Thymus (tissue), 14 donors: ENCODE results near the gene C16orf86. TPM values are rescaled to one million over a fixed set of nuclear protein-coding genes. Genes with fewer than 3 reads are reported as not detected.
A peak's percentile ranks its signal among the peaks of the same experiment; 100 is the strongest.

ENCODE experiments used
- DNase-seq, 9 donors: peaks; one replicate each; pipeline ENCODE4 v3.0.0-alpha.2; 2013; ENCODE audit warnings: low spot score in 9 of 9, low read depth in 6 of 9, missing footprints in 1 of 9
- H3K27ac ChIP-seq, 2 donors: one replicate each; pipeline ENCODE4 v1.5.1; 2013; ENCODE audit warnings: control low read depth in 1 of 2, low read depth in 1 of 2, low read length in 1 of 2, mild to moderate bottlenecking in 1 of 2, moderate library complexity in 1 of 2
- H3K27me3 ChIP-seq, 2 donors: one replicate each; pipeline ENCODE4 v1.5.1; 2013; ENCODE audit warnings: low read length in 1 of 2; ENCODE audit not compliant: control insufficient read depth in 2 of 2, insufficient read depth in 1 of 2
- H3K36me3 ChIP-seq, 2 donors: one replicate each; pipeline ENCODE4 v1.5.1; 2013; ENCODE audit warnings: low read length in 1 of 2, mild to moderate bottlenecking in 1 of 2, moderate library complexity in 1 of 2; ENCODE audit not compliant: control insufficient read depth in 2 of 2, insufficient read depth in 2 of 2
- H3K4me1 ChIP-seq, 2 donors: one replicate each; pipeline ENCODE4 v1.5.1; 2013; ENCODE audit warnings: low read length in 2 of 2; ENCODE audit not compliant: control insufficient read depth in 2 of 2, insufficient read depth in 2 of 2
- H3K4me3 ChIP-seq, 2 donors: one replicate each; pipeline ENCODE4 v1.5.1; 2013; ENCODE audit warnings: low read length in 2 of 2, control low read depth in 1 of 2, mild to moderate bottlenecking in 1 of 2
- H3K9me3 ChIP-seq, 2 donors: one replicate each; pipeline ENCODE4 v1.5.1; 2013; ENCODE audit warnings: low read length in 1 of 2, mild to moderate bottlenecking in 1 of 2; ENCODE audit not compliant: control insufficient read depth in 2 of 2, insufficient read depth in 1 of 2
- WGBS: extraction: QIAGEN DNeasy Blood & Tissue Kit; methylation state at CpG from one replicate; pipeline ENCODE4 v1.1.7; 2013; 5-methylcytosine and 5-hydroxymethylcytosine counted together
- long read RNA-seq, 10 donors: transcript quantifications; one replicate each; lab custom pipeline, GENCODE V29; 2026
- polyA plus RNA-seq: library from polyadenylated mRNA; stranded (reverse); fragments of 200-250 nt; gene quantifications from one replicate; pipeline ENCODE4 v1.2.3, GENCODE V29; 2013
- total RNA-seq: library from RNA; stranded (reverse); fragments of 120-200 nt; gene quantifications from one replicate; pipeline ENCODE4 v1.2.4, GENCODE V29; 2013
- donor health status: healthy.

Gene C16orf86, protein sequence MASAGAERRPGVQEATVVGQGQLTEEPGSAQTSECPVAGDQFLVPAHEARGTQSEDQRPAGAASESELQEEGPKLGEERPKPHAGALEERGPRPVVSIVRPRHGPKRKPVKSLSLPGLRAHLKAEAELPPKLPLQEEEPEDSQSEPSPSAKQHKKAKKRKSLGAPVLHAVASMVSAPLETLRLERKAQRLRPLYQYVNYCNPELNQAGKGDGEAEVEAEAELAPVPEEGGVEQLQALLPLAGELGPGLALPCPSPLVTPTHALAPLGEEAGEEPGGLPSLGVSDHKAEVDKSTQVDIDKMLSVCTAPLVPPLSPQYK
- total RNA-seq: 5.3 TPM
- polyA plus RNA-seq: 9.4 TPM
- long read RNA-seq, donor 1: 0 reads
- long read RNA-seq, donor 2: 0 reads
- long read RNA-seq, donor 3, partial matches to known transcripts: 0 of 2 reads
- long read RNA-seq, donor 3, other reads (novel, unspliced or antisense): 0 of 2 reads
- long read RNA-seq, donor 4: 0 reads
- long read RNA-seq, donor 5, partial matches to known transcripts: 0 of 2 reads
- long read RNA-seq, donor 5, other reads (novel, unspliced or antisense): 0 of 2 reads
- long read RNA-seq, donor 6, partial matches to known transcripts: 0 of 2 reads
- long read RNA-seq, donor 6, other reads (novel, unspliced or antisense): 0 of 2 reads
- long read RNA-seq, donor 7, partial matches to known transcripts: 0 of 1 reads
- long read RNA-seq, donor 7, other reads (novel, unspliced or antisense): 0 of 1 reads
- long read RNA-seq, donor 8: 0 reads
- long read RNA-seq, donor 9, partial matches to known transcripts: 0 of 1 reads
- long read RNA-seq, donor 9, other reads (novel, unspliced or antisense): 0 of 1 reads
- long read RNA-seq, donor 10, partial matches to known transcripts: 0 of 1 reads
- long read RNA-seq, donor 10, other reads (novel, unspliced or antisense): 0 of 1 reads

DNA sequence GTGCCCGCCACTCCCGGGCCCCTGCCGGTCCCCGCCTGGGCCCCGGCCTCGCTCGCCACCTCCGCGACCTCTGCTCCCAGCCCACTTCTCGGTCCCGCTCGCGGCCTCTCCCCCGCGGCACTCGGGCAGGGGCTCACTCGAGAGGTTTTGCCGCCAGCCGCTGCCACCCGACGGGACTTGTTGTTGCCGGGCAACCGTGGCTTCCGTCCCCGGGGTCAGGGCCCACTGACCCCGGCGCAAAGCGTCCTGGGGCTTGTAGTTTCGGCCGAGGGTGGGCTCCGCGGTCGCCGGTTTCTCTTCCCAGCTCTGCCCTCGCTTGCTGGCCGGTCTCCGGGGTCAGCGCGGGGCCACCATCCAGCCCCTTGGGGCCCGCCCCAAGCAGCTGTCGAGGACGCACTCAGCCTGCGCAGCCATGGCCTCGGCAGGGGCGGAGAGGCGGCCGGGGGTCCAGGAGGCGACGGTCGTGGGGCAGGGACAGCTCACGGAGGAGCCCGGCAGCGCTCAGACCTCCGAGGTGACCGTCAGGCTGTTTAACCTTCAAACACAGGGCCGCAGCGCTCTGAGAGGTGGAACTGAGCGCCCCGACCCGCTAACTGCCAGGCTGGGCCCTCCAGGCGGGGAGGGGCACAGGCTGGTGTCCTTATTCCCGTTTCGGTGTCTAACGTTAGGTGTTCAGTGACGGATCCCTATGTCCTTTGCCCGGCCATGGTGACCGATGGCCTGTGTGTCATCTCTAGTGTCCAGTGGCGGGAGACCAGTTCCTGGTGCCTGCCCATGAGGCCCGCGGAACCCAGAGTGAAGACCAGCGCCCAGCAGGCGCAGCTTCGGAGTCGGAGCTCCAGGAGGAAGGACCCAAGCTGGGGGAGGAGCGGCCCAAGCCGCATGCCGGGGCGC, at the start of gene C16orf86, which contains the start of gene ENKD1:
Gene C16orf86, plus strand, starts transcription at position 256 of the 894 bp plus-strand sequence. Its CDS starts 157 bp downstream, at position 413.
Gene ENKD1, minus strand, starts transcription at position 192 of the 894 bp plus-strand sequence. CDS start 308 bp downstream, outside the sequence.
- Histone ChIP-seq H3K27me3 (peaks cover 0 to 5% of the 10 kb centered on the region in 2 donors), H3K4me3 (peak within 1 kb of the TSS; percentile 58 to 90), H3K4me1 (peaks cover 19 to 27% of the 10 kb centered on the region in 2 donors), H3K27ac (peak within 1 kb of the TSS; percentile 73 to 80), H3K36me3 (peaks cover 8 to 14% of the 10 kb centered on the region in 2 donors), H3K9me3 (no peaks in the 10 kb centered on the region)
- 6% methylated on average over 78 of the region's 78 CpGs for WGBS
- peak in 8 of 9 donors; percentile 75 to 91 (median 82) for DNase-seq

DNA sequence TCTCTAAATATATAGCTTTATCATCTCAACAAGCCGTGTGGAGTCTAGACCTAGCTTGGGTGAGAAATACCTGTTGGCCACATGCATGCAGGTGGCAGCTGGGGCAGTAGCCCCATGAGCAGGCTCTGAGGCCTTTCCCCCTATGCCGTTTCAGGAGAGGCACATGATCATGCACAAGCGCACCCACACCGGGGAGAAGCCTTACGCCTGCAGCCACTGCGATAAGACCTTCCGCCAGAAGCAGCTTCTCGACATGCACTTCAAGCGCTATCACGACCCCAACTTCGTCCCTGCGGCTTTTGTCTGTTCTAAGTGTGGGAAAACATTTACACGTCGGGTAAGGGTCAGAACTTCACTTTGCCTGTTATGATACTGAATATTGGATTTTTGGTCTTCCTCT, 38.4 kb upstream of the C16orf86 start:
- DNase-seq: no peak
- H3K4me1 ChIP-seq: no peaks in the 10 kb centered on the region
- H3K27me3 ChIP-seq: no peaks in the 10 kb centered on the region
- 98% methylated on average over 14 of the region's 14 CpGs for WGBS
- H3K4me3 ChIP-seq: no peak overlapping the region
- H3K36me3 ChIP-seq: peaks cover 91 to 92% of the 10 kb centered on the region in 2 donors
- no peak overlapping the region for H3K27ac ChIP-seq
- H3K9me3 ChIP-seq: no peaks in the 10 kb centered on the region

DNA sequence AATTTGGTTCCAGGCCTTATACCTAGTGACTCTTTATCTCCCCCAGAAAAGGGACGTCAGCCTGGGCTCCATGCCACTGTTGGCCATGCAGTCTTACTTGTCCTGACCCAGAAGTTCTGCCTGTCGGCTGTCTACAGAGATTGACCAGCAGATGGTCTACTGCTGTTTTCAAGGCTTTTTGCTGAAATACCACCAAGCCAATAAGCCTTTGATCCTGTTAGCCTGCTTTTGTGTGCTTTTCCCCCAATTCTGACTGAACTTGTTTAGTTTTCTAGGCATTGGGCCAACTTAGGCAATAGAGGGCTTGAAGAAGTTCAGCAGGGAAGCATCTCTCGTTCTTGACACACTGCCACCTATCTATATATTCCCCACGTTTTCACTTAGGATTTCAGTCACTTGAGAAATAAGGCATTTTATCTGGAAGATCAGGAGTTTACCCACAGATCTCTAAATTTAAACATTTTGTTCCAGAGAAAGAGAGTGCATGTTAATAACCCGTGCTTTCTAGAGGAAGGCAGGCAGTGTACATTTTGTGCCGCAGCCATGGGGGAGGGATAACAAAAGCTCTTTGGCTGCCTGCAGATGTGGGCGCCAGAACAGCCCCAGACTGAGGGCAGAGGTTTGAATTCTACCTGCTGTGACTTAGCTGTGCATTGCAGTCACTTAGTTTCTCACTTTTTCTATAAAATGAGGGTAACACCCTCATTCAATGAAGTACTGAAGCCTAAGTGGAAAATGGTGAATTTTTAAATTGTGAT, 34.0 kb upstream of the C16orf86 start:
- Histone ChIP-seq H3K4me1 (no peaks in the 10 kb centered on the region), H3K36me3 (peaks cover 80 to 92% of the 10 kb centered on the region in 2 donors), H3K27me3 (no peaks in the 10 kb centered on the region), H3K4me3 (no peak overlapping the region), H3K27ac (no peak overlapping the region), H3K9me3 (no peaks in the 10 kb centered on the region)
- no peak for DNase-seq
- WGBS: 95% methylated on average over 7 of the region's 7 CpGs

DNA sequence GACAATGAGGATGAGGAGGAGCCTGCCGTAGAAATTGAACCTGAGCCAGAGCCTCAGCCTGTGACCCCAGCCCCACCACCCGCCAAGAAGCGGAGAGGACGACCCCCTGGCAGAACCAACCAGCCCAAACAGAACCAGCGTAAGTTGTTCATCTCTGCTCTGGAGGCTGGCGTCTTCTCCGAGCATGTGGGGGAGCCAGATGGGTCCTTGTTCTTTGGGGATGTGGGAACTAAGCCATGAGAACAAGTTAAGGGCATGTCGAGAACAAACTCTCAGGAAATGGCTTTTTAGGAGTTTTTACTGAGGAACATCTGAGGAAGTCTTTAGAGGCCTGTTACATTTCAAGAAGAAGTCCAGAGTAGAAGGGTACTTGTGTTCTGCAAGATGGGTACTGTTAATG, 29.9 kb upstream of the C16orf86 start:
- Histone ChIP-seq H3K9me3 (no peaks in the 10 kb centered on the region), H3K27ac (no peak overlapping the region), H3K4me1 (no peaks in the 10 kb centered on the region), H3K36me3 (peaks cover 71 to 78% of the 10 kb centered on the region in 2 donors), H3K27me3 (no peaks in the 10 kb centered on the region), H3K4me3 (no peak overlapping the region)
- no peak for DNase-seq
- 96% methylated on average over 8 of the region's 8 CpGs for WGBS

DNA sequence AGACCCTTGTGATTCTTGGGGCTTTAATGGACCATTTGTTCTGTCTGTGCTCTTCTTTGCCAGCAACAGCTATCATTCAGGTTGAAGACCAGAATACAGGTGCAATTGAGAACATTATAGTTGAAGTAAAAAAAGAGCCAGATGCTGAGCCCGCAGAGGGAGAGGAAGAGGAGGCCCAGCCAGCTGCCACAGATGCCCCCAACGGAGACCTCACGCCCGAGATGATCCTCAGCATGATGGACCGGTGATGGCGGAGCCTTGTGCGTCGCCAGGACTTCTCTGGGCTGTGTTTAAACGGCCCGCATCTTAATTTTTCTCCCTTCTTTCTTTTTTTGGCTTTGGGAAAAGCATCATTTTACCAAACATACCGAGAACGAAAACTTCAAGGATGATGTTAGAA, 29.0 kb upstream of the C16orf86 start:
- H3K9me3 ChIP-seq: no peaks in the 10 kb centered on the region
- no peak for DNase-seq
- H3K4me1 ChIP-seq: no peaks in the 10 kb centered on the region
- 96% methylated on average over 12 of the region's 12 CpGs for WGBS
- H3K4me3 ChIP-seq: no peak overlapping the region
- H3K27me3 ChIP-seq: no peaks in the 10 kb centered on the region
- H3K36me3 ChIP-seq: peaks cover 66 to 71% of the 10 kb centered on the region in 2 donors
- no peak overlapping the region for H3K27ac ChIP-seq

DNA sequence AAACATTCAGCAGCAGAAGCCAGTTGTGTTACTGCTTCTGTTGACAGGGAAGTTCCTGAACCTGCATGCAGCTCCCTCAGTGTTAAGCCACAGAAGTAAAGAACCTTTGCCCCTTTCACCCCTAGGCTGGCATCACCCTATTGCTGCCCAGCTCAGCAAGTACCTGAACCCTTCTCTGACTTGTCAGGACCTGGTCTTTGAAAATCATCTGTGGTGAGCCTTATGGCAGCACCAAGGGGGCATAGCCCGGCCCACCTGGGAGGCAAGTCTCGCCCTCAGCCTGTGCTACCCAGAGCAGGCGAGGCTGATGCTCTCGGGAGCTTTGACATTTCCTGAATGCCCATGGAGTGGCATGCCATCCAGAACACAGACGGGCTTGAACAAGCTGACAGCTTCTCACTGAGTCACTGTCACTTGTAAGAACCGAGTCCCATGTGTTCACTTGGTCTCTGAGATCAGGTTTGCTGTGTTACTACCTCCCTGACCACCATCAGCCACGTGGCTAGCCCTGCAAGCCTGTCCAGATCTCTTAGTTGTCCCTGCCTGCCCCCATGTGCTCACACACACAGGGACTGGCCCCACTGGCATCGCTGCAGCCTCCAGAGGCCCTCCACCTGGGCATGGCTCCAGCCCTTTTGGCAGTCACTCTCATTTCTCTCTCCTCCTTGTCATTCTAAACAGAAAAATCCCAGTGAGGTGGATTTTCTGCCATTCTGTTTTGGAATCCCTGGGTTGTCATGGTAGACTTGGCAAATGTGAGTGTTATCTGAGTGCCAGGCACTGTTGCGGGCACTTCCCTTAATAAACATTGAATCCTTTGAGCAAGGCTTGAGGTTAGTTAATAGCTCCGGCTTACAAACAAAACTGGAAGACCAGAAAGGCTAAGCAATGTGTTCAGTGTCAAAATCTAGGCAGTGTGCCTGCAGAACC, 24.6 kb upstream of the C16orf86 start:
- DNase-seq: no peak
- no peak overlapping the region for H3K27ac ChIP-seq
- 93% methylated on average over 10 of the region's 10 CpGs for WGBS

DNA sequence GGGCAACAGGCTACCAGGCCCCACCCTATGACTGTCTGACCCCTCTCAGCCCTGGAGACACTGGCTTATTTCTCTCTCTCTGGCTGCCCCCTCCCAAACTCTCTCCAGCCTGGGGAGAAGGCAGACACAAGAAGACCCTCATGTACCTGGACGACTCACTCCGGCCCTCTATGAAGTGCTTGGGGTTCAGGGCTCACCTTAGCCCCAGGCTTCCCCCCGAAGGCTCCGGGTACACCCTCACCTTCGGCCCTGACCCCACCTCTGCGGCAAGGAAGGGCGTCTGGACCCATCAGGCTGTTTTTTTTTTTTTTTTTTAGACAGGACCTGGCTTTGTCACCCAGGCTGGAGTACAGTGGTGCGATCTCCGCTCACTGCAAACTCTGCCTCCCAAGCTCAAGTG, 22.6 kb upstream of the C16orf86 start:
- peaks cover 6 to 29% of the 10 kb centered on the region in 2 donors for H3K4me1 ChIP-seq
- DNase-seq: no peak
- peak overlapping the region; percentile 18 to 47 for H3K27ac ChIP-seq
- H3K9me3 ChIP-seq: no peaks in the 10 kb centered on the region
- peak overlapping the region in 1 of 2 donors; percentile 83 for H3K4me3 ChIP-seq
- peaks cover 38 to 42% of the 10 kb centered on the region in 2 donors for H3K36me3 ChIP-seq
- over 99% methylated on average over 9 of the region's 9 CpGs for WGBS
- peaks cover 0 to 14% of the 10 kb centered on the region in 2 donors for H3K27me3 ChIP-seq

More for the DNA sequence above, 24.6 kb upstream of the C16orf86 start:
- Histone ChIP-seq H3K4me3 (no peak overlapping the region), H3K9me3 (no peaks in the 10 kb centered on the region), H3K27me3 (peaks cover 0 to 4% of the 10 kb centered on the region in 2 donors), H3K4me1 (peaks cover 6 to 29% of the 10 kb centered on the region in 2 donors), H3K36me3 (peaks cover 41 to 43% of the 10 kb centered on the region in 2 donors)
